Activated naive CD4-positive, alpha-beta T cell (primary cell): ENCODE data around the gene PPP1R14C.
"Not testable (repeated sequence)": the region's sequence is repeated elsewhere in the genome, so short reads cannot be mapped to it uniquely, and the experiment has no call there.

Experiments
- DNase-seq, 4 experiments: peaks; one replicate each; lab custom pipeline; 2025; lab: John Stamatoyannopoulos, UW

PPP1R14C gene

GRCh38 chr6:150169181-150169580 is 26.3 kb downstream of the PPP1R14C start:
- no peak for DNase-seq

- no peak for DNase-seq
These were observed 26.8 kb downstream of the PPP1R14C start for GRCh38 chr6:150169609-150170008.

GRCh38 chr6:150172929-150173328 is 30.1 kb downstream of the PPP1R14C start:
- no peak for DNase-seq

GRCh38 chr6:150175586-150176151 is 32.8 kb downstream of the PPP1R14C start:
- DNase-seq, result no peak

GRCh38 chr6:150176152-150176551 is 33.3 kb downstream of the PPP1R14C start:
- DNase-seq, result no peak

GRCh38 chr6:150176659-150177058 is 33.8 kb downstream of the PPP1R14C start:
- DNase-seq, result no peak

- no peak for DNase-seq
These were observed 34.6 kb downstream of the PPP1R14C start for GRCh38 chr6:150177259-150177951.

GRCh38 chr6:150177952-150178520 is 35.2 kb downstream of the PPP1R14C start:
- no peak for DNase-seq

GRCh38 chr6:150179030-150179429 is 36.2 kb downstream of the PPP1R14C start:
- no peak for DNase-seq

GRCh38 chr6:150179907-150180424 is 37.1 kb downstream of the PPP1R14C start:
- not testable (repeated sequence) for DNase-seq

GRCh38 chr6:150180517-150180916 is 37.7 kb downstream of the PPP1R14C start:
- no peak for DNase-seq

- no peak for DNase-seq
These were observed 39.7 kb downstream of the PPP1R14C start for GRCh38 chr6:150182460-150183078.

GRCh38 chr6:150183105-150183504 is 40.3 kb downstream of the PPP1R14C start:
- DNase-seq, result no peak

- no peak for DNase-seq
These were observed 41.1 kb downstream of the PPP1R14C start for GRCh38 chr6:150183966-150184365.

- DNase-seq, result no peak
These were observed 42.2 kb downstream of the PPP1R14C start for GRCh38 chr6:150184850-150185731.

GRCh38 chr6:150185732-150186117 is 42.9 kb downstream of the PPP1R14C start:
- DNase-seq, result no peak

- DNase-seq, result no peak
These were observed 43.5 kb downstream of the PPP1R14C start for GRCh38 chr6:150186129-150186898.

- DNase-seq, result not testable (repeated sequence)
These were observed 44.6 kb downstream of the PPP1R14C start for GRCh38 chr6:150187433-150187832.

- no peak for DNase-seq
These were observed 46.3 kb downstream of the PPP1R14C start for GRCh38 chr6:150189122-150189521.

- no peak for DNase-seq
These were observed 49.0 kb downstream of the PPP1R14C start for GRCh38 chr6:150191809-150192208.

GRCh38 chr6:150194195-150194594 is 51.4 kb downstream of the PPP1R14C start:
- no peak for DNase-seq
